ENCODE results near the gene PRPF40A. TPM values are rescaled to one million over a fixed set of nuclear protein-coding genes. Genes with fewer than 3 reads are reported as not detected.

Gene PRPF40A
- total RNA-seq, 1 donor from 2014 or later, result 132 TPM

- TF ChIP-seq CTCF (IDR thresholded peaks at IDR 0.05; ENCODE audit: unreplicated experiment), result no peak
- no peaks in the 10 kb centered on the region for H3K9me3 Mint-ChIP-seq (ENCODE audit: low read depth)
These were observed 102.1 kb downstream of the PRPF40A start for GRCh38 chr2:152615177-152615576.

GRCh38 chr2:152613235-152613634 is 104.0 kb downstream of the PRPF40A start:
- H3K4me3 Mint-ChIP-seq (ENCODE audit: low read depth), result no peak overlapping the region
- peaks cover 33% of the 10 kb centered on the region for H3K36me3 Mint-ChIP-seq (ENCODE audit: insufficient read depth)
- H3K9me3 Mint-ChIP-seq (ENCODE audit: low read depth), result no peaks in the 10 kb centered on the region
- TF ChIP-seq CTCF (IDR thresholded peaks at IDR 0.05; ENCODE audit: unreplicated experiment), result no peak
- no peak for DNase-seq (ENCODE audit: low spot score, unreplicated experiment)
- H3K27ac Mint-ChIP-seq, result peak overlapping the region; percentile 24
- H3K4me1 Mint-ChIP-seq (ENCODE audit: low read depth), result no peaks in the 10 kb centered on the region
- no peaks in the 10 kb centered on the region for H3K27me3 Mint-ChIP-seq

More at GRCh38 chr2:152615177-152615576, 102.1 kb downstream of the PRPF40A start:
- Mint-ChIP-seq H3K27me3 (no peaks in the 10 kb centered on the region), H3K4me1 (ENCODE audit: low read depth) (no peaks in the 10 kb centered on the region), H3K4me3 (ENCODE audit: low read depth) (no peak overlapping the region), H3K27ac (no peak overlapping the region), H3K36me3 (ENCODE audit: insufficient read depth) (peaks cover 36% of the 10 kb centered on the region)
- DNase-seq (ENCODE audit: low spot score, unreplicated experiment), result no peak

- peak overlapping the region; percentile 49 for H3K27ac Mint-ChIP-seq
- no peaks in the 10 kb centered on the region for H3K4me1 Mint-ChIP-seq (ENCODE audit: low read depth)
- DNase-seq (ENCODE audit: low spot score, unreplicated experiment), result no peak
- H3K36me3 Mint-ChIP-seq (ENCODE audit: insufficient read depth), result peaks cover 26% of the 10 kb centered on the region
- no peaks in the 10 kb centered on the region for H3K9me3 Mint-ChIP-seq (ENCODE audit: low read depth)
- no peak for TF ChIP-seq CTCF (IDR thresholded peaks at IDR 0.05; ENCODE audit: unreplicated experiment)
- H3K27me3 Mint-ChIP-seq, result no peaks in the 10 kb centered on the region
- H3K4me3 Mint-ChIP-seq (ENCODE audit: low read depth), result no peak overlapping the region
These were observed 105.6 kb downstream of the PRPF40A start for GRCh38 chr2:152611458-152612231.

GRCh38 chr2:152609699-152610098 is 107.6 kb downstream of the PRPF40A start:
- H3K4me3 Mint-ChIP-seq (ENCODE audit: low read depth), result no peak overlapping the region
- peaks cover 19% of the 10 kb centered on the region for H3K36me3 Mint-ChIP-seq (ENCODE audit: insufficient read depth)
- H3K27ac Mint-ChIP-seq, result no peak overlapping the region
- H3K27me3 Mint-ChIP-seq, result no peaks in the 10 kb centered on the region
- no peak for DNase-seq (ENCODE audit: low spot score, unreplicated experiment)
- no peaks in the 10 kb centered on the region for H3K4me1 Mint-ChIP-seq (ENCODE audit: low read depth)
- no peaks in the 10 kb centered on the region for H3K9me3 Mint-ChIP-seq (ENCODE audit: low read depth)
- no peak for TF ChIP-seq CTCF (IDR thresholded peaks at IDR 0.05; ENCODE audit: unreplicated experiment)

GRCh38 chr2:152609154-152609553 is 108.1 kb downstream of the PRPF40A start:
- no peak overlapping the region for H3K4me3 Mint-ChIP-seq (ENCODE audit: low read depth)
- H3K36me3 Mint-ChIP-seq (ENCODE audit: insufficient read depth), result peaks cover 18% of the 10 kb centered on the region
- H3K27ac Mint-ChIP-seq, result no peak overlapping the region
- no peak for TF ChIP-seq CTCF (IDR thresholded peaks at IDR 0.05; ENCODE audit: unreplicated experiment)
- DNase-seq (ENCODE audit: low spot score, unreplicated experiment), result no peak
- no peaks in the 10 kb centered on the region for H3K9me3 Mint-ChIP-seq (ENCODE audit: low read depth)
- no peaks in the 10 kb centered on the region for H3K27me3 Mint-ChIP-seq
- no peaks in the 10 kb centered on the region for H3K4me1 Mint-ChIP-seq (ENCODE audit: low read depth)

Measured in progenitor cell of endocrine pancreas (in vitro differentiated cells).